Chondrocyte (in vitro differentiated cells): Measurements from ENCODE around the gene SPA17. TPM values are rescaled to one million over a fixed set of nuclear protein-coding genes. Genes with fewer than 3 reads are reported as not detected.

Source experiments
- DNase-seq: peaks from one replicate; pipeline ENCODE4 v3.0.0; 2021; ENCODE audit warnings: mixed read lengths, low spot score
- H3K27ac Mint-ChIP-seq: one replicate; pipeline ENCODE4 v1.8.0; 2021; ENCODE audit warnings: mild to moderate bottlenecking, moderate library complexity, mixed read lengths; ENCODE audit not compliant: unreplicated experiment
- H3K27me3 Mint-ChIP-seq: 2 replicates; pipeline ENCODE4 v1.8.0; 2021; ENCODE audit warnings: low read depth, mixed read lengths
- H3K36me3 Mint-ChIP-seq: 2 replicates; pipeline ENCODE4 v1.8.0; 2021; ENCODE audit warnings: low read depth, mixed read lengths
- H3K4me1 Mint-ChIP-seq: 2 replicates; pipeline ENCODE4 v1.8.0; 2021; ENCODE audit warnings: low read depth, mild to moderate bottlenecking, mixed read lengths
- H3K4me3 Mint-ChIP-seq: one replicate; pipeline ENCODE4 v1.8.0; 2021; ENCODE audit warnings: mild to moderate bottlenecking, moderate library complexity, mixed read lengths; ENCODE audit not compliant: unreplicated experiment
- H3K9me3 Mint-ChIP-seq: 2 replicates; pipeline ENCODE4 v1.8.0; 2021; ENCODE audit warnings: low read depth, mixed read lengths
- total RNA-seq: library from RNA; stranded (reverse); gene quantifications from 3 replicates; pipeline ENCODE4 v1.2.1, GENCODE V29; 2021
- TF ChIP-seq, protein P1 (sequence below): fragments of 200-600 bp; sonication (generic); IDR thresholded peaks from 2 replicates; pipeline ENCODE4 v1.5.0; 2021; ENCODE audit warnings: antibody characterized with exemption, mild to moderate bottlenecking, moderate library complexity

SPA17 gene
- total RNA-seq, 1 donor from 2014 or later = 1.7 TPM

- TF ChIP-seq, protein P1, sequence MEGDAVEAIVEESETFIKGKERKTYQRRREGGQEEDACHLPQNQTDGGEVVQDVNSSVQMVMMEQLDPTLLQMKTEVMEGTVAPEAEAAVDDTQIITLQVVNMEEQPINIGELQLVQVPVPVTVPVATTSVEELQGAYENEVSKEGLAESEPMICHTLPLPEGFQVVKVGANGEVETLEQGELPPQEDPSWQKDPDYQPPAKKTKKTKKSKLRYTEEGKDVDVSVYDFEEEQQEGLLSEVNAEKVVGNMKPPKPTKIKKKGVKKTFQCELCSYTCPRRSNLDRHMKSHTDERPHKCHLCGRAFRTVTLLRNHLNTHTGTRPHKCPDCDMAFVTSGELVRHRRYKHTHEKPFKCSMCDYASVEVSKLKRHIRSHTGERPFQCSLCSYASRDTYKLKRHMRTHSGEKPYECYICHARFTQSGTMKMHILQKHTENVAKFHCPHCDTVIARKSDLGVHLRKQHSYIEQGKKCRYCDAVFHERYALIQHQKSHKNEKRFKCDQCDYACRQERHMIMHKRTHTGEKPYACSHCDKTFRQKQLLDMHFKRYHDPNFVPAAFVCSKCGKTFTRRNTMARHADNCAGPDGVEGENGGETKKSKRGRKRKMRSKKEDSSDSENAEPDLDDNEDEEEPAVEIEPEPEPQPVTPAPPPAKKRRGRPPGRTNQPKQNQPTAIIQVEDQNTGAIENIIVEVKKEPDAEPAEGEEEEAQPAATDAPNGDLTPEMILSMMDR = no peak
- Mint-ChIP-seq H3K27ac (no peak overlapping the region), H3K27me3 (no peaks in the 10 kb centered on the region), H3K9me3 (no peaks in the 10 kb centered on the region), H3K4me3 (no peak overlapping the region), H3K4me1 (peaks cover 9% of the 10 kb centered on the region), H3K36me3 (peaks cover 4% of the 10 kb centered on the region)
- DNase-seq = no peak
These were observed 11.6 kb upstream of the SPA17 start for GRCh38 chr11:124662106-124662505.

DNA sequence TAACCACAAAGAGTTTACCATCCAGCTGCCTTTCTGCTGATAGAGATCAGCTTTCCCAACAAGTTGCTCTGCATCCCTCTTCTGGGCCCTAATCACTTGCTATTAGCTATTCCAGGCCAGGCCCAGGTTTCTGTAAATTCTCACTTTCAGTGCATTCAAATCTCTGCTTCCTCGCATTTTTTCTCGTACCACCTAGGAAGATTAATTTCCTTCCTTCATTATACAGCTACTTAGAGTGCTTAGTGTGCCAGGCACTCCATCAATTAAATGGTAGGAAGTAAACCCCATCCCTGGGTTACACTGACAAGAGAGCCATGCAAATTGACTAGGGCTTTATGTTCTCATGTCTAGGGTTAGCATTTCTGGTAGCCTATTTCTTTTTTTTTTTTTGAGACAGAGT, 9.8 kb upstream of the SPA17 start:
- no peaks in the 10 kb centered on the region for H3K4me1 Mint-ChIP-seq
- no peak overlapping the region for H3K4me3 Mint-ChIP-seq
- DNase-seq = no peak
- no peak overlapping the region for H3K27ac Mint-ChIP-seq
- TF ChIP-seq, protein P1 = no peak
- H3K9me3 Mint-ChIP-seq = no peaks in the 10 kb centered on the region
- H3K36me3 Mint-ChIP-seq = peaks cover 4% of the 10 kb centered on the region
- H3K27me3 Mint-ChIP-seq = no peaks in the 10 kb centered on the region

GRCh38 chr11:124667601-124668000, 6.1 kb upstream of the SPA17 start:
- Mint-ChIP-seq H3K9me3 (no peaks in the 10 kb centered on the region), H3K36me3 (peaks cover 2% of the 10 kb centered on the region), H3K27me3 (no peaks in the 10 kb centered on the region), H3K27ac (no peak overlapping the region), H3K4me1 (peaks cover 1% of the 10 kb centered on the region), H3K4me3 (no peak overlapping the region)
- TF ChIP-seq, protein P1 = no peak
- no peak for DNase-seq

GRCh38 chr11:124669193-124669592, 4.5 kb upstream of the SPA17 start:
- no peak overlapping the region for H3K4me3 Mint-ChIP-seq
- no peak for DNase-seq
- peaks cover 2% of the 10 kb centered on the region for H3K36me3 Mint-ChIP-seq
- TF ChIP-seq, protein P1 = peak; percentile 92
- peaks cover 10% of the 10 kb centered on the region for H3K4me1 Mint-ChIP-seq
- no peaks in the 10 kb centered on the region for H3K9me3 Mint-ChIP-seq
- no peaks in the 10 kb centered on the region for H3K27me3 Mint-ChIP-seq
- H3K27ac Mint-ChIP-seq = no peak overlapping the region

DNA sequence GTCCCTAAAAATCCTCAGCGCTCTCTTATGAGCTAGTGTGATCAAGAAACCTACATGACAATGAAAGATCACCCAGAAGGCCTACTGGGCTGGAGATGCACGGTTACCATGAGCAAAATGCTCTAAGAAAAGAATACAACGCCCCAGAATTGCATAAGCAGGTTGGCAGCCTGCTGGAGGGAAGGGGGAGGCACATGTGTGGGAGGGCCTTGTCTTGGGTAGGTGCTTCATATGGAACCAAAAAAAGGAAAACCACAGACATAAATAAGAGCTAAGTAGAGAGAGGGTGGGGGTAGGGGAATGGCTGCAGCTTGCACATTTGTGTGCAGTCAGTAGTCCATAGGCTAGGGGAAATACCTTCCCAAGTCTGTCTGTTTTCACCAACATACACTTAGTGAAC, 3.0 kb upstream of the SPA17 start:
- Mint-ChIP-seq H3K4me1 (peaks cover 13% of the 10 kb centered on the region), H3K27me3 (no peaks in the 10 kb centered on the region), H3K9me3 (no peaks in the 10 kb centered on the region), H3K36me3 (no peaks in the 10 kb centered on the region), H3K27ac (no peak overlapping the region), H3K4me3 (no peak overlapping the region)
- no peak for DNase-seq
- TF ChIP-seq, protein P1 = no peak
